EH (cell line): ENCODE measurements around the gene LTN1.
"Not testable (repeated sequence)": the region's sequence is repeated elsewhere in the genome, so short reads cannot be mapped to it uniquely, and the experiment has no call there.

Experiments
- DNase-seq: peaks from one replicate; pipeline ENCODE4 v3.0.0-alpha.2; 2015; ENCODE audit warnings: low read depth

The LTN1 gene

DNA sequence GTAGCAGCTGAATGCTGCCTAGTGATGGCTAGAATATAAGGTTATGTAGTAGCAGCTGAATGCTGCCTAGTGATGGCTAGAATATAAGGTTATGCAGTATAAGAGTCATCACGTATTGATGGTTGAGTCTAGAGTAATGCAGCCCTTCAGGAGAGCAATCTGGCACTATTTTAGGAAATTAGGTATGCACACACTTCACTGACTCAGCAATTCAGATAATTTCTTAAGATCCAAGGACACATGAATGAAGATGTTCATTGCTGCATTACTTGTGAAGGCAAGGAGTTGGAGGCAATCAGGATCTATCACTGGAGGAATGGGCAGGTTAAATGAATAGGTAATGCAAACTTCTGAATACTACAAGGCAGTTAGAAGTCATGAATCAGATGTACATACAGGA is 13.6 kb downstream of the LTN1 start:
- no peak for DNase-seq

GRCh38 chr21:28975397-28975796 is 17.3 kb downstream of the LTN1 start:
- DNase-seq, result peak; percentile 67

DNA sequence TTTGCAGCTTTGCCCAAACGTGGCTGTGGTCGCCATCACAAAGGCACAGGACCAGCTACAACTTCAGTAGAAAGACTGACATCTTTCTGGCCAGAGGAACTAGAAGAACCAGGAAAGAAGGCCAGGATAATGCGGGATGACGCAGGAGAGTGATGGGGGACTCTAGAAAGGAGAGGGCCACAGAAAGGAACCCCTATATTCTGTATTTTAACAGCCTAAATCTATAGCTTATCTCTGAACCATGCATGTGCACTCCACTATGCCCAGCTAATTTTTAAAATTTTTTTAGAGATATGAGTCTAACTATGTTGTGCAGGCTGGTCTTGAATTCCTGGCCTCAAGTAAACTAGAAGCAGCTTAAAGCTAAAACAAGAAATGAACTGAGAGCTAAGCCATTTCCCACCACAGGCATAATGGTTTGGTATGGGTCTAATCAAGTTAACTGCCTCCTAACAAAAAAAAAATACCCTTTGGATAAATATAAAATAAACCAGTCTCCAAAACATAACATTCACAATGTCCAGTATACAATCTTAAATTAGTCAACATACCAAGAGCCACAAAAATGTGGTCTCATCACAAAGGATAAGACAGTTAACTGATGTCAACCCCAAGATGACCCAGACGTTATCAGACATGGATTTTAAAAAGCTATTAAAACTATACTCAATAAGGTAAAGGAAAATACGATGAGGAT is 18.0 kb downstream of the LTN1 start:
- peak; percentile 56 for DNase-seq

DNA sequence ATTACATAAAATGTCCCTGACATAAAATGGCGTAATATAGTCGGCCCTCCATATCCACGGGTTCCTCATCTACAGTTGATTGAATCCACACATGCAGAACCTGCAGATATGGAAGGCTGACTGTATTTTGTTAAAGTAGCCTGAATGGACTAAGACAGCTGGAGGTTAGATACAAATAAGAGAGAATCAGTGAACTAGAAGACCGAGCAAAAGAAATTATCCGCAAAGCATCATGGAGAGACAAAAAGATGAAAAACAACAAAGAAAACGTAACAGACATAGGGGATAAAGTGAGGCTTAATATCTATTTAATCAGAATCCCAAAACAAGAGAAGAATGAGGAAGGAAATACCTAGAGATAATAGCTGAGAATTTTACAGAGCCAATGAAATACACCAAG is 20.3 kb downstream of the LTN1 start:
- DNase-seq, result no peak

DNA sequence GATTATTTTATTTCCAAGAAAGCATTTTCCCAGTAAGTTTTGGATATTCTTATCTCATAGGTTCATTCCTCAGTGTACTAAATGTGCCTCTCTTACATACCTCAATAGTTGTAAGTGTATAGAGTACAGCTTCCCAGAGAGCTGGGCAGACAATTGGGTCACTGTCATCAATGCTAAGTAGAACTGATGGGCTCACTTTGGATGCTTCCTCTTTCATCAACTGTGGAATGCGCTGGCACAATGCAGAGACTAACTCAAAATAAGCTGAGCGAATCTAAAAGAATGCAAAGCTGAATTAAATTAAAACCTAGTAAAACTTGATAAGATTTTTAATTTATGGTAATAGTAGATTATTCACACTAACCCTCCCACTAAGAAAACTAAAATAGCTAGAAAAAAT is 21.5 kb downstream of the LTN1 start:
- DNase-seq, result peak; percentile 60

GRCh38 chr21:28963831-28964230 is 28.8 kb downstream of the LTN1 start:
- no peak for DNase-seq

DNA sequence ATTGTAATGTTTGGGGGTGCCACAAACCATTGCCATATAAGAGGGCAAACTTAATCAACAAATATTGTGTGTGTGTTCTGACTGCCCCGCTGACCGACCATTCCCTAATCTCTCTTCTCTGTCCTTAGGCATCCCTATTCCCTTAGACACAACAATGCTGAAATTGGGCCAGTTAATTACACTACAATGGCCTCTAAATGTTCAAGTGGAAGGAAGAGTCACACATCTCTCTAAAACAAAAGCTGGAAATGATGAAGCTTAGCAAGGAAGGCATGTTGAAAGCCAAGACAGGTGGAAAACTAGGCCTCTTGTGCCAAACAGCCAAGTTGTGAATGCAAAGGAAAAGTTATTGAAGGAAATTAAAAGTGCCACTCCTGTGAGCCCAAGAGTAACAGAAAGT is 30.2 kb downstream of the LTN1 start:
- DNase-seq, result no peak

DNA sequence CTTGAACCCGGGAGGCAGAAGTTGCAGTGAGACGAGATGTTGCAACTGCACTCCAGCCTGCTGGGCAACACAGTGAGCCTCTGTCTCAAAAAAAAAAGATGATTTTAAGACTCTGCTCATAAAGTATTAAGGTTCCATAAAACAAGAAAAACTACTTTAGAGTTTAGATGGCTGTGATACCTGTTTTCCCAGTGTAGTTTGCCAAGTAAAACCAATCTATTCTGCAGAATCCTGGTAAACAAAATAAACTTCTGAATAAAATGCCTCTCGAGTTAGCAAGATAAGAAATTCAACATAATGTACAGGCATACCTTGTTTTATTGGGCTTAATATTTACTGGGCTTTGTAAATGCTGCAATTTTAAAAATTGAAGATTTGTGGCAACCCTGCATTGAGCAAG is 30.8 kb downstream of the LTN1 start:
- no peak for DNase-seq

- no peak for DNase-seq
Measured at GRCh38 chr21:28960245-28960644, 32.4 kb downstream of the LTN1 start.

- DNase-seq, result peak; percentile 85
Measured at GRCh38 chr21:28959367-28960099, 33.1 kb downstream of the LTN1 start.

DNA sequence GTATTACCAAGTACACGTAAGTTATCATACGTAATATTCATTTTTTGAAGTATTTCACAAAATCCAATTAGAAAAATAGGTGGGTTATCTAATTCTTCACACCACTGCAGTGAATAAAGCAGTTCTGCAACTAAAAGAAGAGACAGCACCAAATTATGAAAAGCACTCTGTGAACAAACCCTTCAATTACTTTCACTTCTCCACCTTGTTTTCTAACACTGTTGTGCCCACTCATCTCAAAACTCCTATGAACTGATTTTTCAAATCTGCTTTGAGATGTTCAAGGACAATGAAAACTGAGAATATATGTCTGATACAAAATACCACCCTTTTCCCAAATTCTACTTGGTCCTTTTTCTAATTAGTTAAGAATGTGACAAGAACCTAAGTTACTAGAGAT is 39.4 kb downstream of the LTN1 start:
- DNase-seq, result no peak

- DNase-seq, result no peak
Measured at GRCh38 chr21:28952686-28953085, 40.0 kb downstream of the LTN1 start.

DNA sequence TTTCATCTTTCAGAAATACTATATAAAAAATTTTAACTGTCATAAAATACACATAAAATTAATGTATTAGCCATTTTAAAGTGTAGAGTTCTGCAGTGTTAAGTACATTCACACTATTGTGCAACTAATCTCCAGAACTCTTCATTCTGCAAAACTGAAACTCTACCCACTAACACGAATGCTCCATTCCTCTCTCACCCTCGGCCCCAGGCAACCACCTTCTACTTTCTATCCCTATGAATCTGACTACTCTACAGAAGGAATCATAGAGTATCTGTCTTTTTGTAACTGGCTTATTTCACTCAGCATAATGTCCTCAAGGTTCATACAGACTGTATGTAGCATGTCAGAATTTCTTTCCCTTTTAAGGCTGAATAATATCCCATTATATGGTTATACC is 43.4 kb downstream of the LTN1 start:
- no peak for DNase-seq

DNA sequence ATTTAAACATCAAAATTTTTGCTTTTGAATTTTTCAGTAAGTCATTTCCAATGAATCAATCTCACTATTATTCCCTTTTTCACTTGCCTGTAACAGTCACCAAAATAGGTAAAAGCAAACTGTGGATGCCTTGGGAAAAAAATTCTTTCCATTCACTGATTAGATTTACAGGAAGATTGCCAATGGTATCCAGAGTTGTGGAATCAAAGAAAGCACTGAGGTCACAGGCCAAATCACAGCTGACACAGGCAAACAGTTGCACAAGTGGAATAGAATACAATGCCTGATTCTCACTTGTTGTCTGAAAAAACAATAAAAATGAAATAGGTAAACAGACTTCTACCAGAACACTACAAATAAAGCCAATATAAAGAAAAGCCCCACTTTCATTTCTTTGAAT is 48.4 kb downstream of the LTN1 start:
- peak; percentile 21 for DNase-seq

GRCh38 chr21:28943631-28944030 is 49.0 kb downstream of the LTN1 start:
- DNase-seq, result peak; percentile 15

GRCh38 chr21:28938726-28939125 is 54.0 kb downstream of the LTN1 start:
- no peak for DNase-seq

GRCh38 chr21:28937737-28938136 is 54.9 kb downstream of the LTN1 start:
- no peak for DNase-seq

GRCh38 chr21:28936721-28937120 is 56.0 kb downstream of the LTN1 start:
- DNase-seq, result no peak

GRCh38 chr21:28936036-28936435 is 56.6 kb downstream of the LTN1 start:
- peak; percentile 50 for DNase-seq

- no peak for DNase-seq
Measured at GRCh38 chr21:28932717-28933116, 60.0 kb downstream of the LTN1 start.

DNA sequence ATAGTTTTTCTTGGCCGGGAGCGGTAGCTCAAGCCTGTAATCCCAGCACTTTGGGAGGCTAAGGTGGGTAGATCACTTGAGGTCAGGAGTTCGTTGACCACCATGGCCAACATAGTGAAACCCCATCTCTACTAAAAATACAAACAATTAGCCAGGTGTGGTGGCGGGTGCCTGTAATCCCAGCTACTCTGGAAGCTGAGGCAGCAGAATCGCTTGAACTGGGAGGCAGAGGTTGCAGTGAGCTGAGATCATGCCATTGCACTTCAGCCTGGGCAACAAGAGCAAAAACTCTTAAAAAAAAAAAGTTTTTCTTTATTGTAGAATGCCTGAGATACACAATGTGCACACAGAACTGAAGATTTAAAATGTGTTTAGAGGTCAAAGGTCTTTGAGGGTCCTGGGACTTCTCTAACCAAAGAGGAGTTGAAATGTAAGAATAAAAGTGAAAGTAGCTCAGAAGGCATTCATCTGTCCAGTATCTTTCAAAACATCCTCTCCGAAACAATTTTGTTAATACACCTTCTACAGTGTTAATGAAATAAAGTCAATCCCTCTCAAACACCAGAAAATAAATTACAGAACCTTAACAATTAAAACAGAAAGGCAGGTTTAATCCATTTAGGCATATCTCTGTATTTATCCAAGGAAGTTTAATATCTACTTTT is 60.8 kb downstream of the LTN1 start:
- DNase-seq, result not testable (repeated sequence)

DNA sequence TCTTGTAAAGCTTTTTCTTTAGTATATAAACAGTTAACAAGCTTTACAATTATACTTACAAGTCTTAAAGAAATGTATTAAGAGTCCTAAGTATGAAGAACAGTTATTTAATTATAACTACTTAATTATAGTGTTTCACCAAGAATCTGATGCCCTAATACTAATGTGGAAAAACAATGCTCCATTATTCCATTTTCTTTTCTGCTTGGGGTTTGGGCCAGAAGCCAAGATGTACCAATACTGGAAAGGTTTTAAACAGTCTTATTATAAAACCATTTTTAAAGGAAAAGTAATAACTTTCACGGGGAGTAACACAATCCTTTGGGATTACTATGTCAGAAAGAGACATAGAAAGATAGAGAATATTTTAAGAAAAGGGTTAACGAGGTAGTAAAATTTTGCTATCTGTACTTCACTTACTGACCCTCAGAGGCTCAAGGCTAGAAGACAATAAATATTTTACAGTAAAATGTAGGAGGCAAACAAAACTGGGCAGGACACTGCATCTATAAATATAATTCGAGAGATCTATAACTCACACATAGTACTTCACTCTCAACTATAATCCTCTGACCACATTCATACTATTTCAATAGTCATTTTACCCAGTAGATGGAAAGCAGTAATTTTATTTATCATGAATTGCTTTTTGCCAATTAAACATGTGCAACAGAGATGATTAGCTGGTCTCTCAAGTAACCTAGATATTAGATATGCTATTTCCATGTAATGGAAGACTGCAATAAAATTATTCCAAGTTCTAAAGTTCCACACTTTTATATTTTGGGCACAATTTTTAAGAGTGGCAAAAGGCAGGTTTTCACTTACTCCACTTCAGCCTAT is 63.9 kb downstream of the LTN1 start:
- DNase-seq, result no peak
